Thoracic aorta (tissue), 2 donors: ENCODE data around the gene KSR1. TPM values are rescaled to one million over a fixed set of nuclear protein-coding genes. Genes with fewer than 3 reads are reported as not detected.

Experiments used
- ATAC-seq: fragments of 150-250 bp; one replicate; pipeline ENCODE4 v1.8.0; 2017; ENCODE audit warnings: low read depth; ENCODE audit not compliant: insufficient number of reproducible peaks, low FRiP score
- DNase-seq: peaks from one replicate; pipeline ENCODE4 v3.0.0-alpha.2; 2020; ENCODE audit warnings: low spot score
- H3K27ac ChIP-seq, 2 donors: fragments of 200-600 bp; sonication (generic); 1 replicate in 1 of 2; 2 replicates in 1 of 2; pipeline ENCODE4 v1.5.1; 2016; ENCODE audit warnings: mild to moderate bottlenecking in 2 of 2, moderate library complexity in 2 of 2
- H3K27me3 ChIP-seq: fragments of 200-600 bp; sonication (generic); replicated peaks from 2 replicates; pipeline ENCODE4 v1.6.0; 2016; ENCODE audit warnings: mild to moderate bottlenecking; ENCODE audit not compliant: insufficient read depth
- H3K36me3 ChIP-seq: fragments of 200-600 bp; sonication (generic); one replicate; pipeline ENCODE4 v1.5.1; 2016
- H3K4me1 ChIP-seq, 2 donors: fragments of 200-600 bp; sonication (generic); 1 replicate in 1 of 2; 2 replicates in 1 of 2; pipeline versions ENCODE4 v1.5.1 to v1.6.0; 2016; ENCODE audit warnings: low read depth in 2 of 2, mild to moderate bottlenecking in 1 of 2; ENCODE audit not compliant: control insufficient read depth in 1 of 2
- H3K4me3 ChIP-seq: fragments of 200-600 bp; sonication (generic); 2 replicates; pipeline ENCODE4 v1.5.1; 2016; ENCODE audit warnings: mild to moderate bottlenecking
- H3K9me3 ChIP-seq: fragments of 200-600 bp; sonication (generic); 2 replicates; pipeline ENCODE4 v1.5.1; 2016
- total RNA-seq, 2 donors: library from RNA; depleted of rRNA; stranded (reverse); fragments of >200 nt; gene quantifications; one replicate each; pipeline versions ENCODE4 v1.1.0 to v1.2.3, GENCODE V29; 2016
- TF ChIP-seq, protein P1 (sequence below): fragments of 200-600 bp; sonication (generic); IDR thresholded peaks from one replicate; pipeline ENCODE4 v1.5.1; 2019; ENCODE audit warnings: antibody characterized with exemption

The KSR1 gene
- total RNA-seq, 2 donors from 2014 or later = 17.6 to 46.0 TPM

- Histone ChIP-seq H3K36me3 (no peaks in the 10 kb centered on the region), H3K4me1 (peaks cover 0 to 8% of the 10 kb centered on the region in 2 donors), H3K4me3 (no peak overlapping the region), H3K9me3 (no peaks in the 10 kb centered on the region), H3K27me3 (no peaks in the 10 kb centered on the region), H3K27ac (no peak overlapping the region)
- TF ChIP-seq, protein P1, sequence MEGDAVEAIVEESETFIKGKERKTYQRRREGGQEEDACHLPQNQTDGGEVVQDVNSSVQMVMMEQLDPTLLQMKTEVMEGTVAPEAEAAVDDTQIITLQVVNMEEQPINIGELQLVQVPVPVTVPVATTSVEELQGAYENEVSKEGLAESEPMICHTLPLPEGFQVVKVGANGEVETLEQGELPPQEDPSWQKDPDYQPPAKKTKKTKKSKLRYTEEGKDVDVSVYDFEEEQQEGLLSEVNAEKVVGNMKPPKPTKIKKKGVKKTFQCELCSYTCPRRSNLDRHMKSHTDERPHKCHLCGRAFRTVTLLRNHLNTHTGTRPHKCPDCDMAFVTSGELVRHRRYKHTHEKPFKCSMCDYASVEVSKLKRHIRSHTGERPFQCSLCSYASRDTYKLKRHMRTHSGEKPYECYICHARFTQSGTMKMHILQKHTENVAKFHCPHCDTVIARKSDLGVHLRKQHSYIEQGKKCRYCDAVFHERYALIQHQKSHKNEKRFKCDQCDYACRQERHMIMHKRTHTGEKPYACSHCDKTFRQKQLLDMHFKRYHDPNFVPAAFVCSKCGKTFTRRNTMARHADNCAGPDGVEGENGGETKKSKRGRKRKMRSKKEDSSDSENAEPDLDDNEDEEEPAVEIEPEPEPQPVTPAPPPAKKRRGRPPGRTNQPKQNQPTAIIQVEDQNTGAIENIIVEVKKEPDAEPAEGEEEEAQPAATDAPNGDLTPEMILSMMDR = no peak
- no peak for DNase-seq
- no peak for ATAC-seq
Measured at GRCh38 chr17:27572665-27573064, 116.4 kb downstream of the KSR1 start.

DNA sequence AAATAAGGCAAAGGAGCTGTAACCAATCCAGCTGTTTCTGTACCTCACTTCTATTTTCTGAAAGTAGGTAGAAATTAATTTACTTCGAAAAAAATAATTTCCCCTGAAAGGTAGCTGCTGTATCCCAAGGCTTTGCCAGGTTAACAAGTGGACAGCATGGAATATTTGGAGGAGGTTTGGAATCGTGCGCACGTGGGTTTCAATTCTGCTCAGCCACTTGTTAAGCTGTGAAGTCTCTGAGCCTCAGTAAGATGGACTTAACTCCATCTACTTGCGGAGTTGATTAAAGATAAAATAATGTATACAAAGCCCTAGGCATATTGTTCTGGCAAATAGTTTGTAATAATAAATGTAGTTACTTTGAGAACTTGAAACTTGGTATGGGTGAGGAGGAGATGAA is 117.3 kb downstream of the KSR1 start:
- Histone ChIP-seq H3K9me3 (no peaks in the 10 kb centered on the region), H3K4me3 (no peak overlapping the region), H3K4me1 (peaks cover 0 to 17% of the 10 kb centered on the region in 2 donors), H3K36me3 (no peaks in the 10 kb centered on the region), H3K27ac (no peak overlapping the region), H3K27me3 (no peaks in the 10 kb centered on the region)
- ATAC-seq = no peak
- TF ChIP-seq, protein P1 = no peak
- DNase-seq = no peak

DNA sequence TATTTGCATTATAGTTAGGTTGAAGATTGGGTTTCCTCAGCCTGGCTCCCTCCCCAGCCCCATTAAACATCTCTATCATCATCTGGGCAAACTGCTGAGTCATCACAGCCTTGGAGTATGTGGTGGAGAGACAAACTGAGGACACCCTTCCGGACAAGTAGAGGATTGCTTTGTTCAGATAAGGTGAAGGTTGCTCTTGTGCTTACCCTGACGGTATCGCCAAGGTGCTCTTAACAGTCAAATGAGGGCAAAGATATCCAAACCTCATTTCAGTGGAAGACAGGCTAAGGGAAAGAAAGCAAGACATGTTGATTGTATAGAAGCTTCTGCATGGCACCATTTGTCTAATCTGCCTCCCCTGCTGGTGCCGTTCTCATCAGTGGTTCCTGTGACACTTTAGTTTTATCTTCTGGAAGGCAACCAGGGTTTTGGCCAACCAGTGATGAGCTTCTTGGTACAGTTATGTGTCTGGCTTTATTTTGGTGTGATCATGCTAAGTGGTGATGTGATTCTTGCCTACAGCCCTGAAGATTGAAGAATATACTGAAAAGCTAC is 117.8 kb downstream of the KSR1 start:
- H3K4me1 ChIP-seq = peaks cover 0 to 21% of the 10 kb centered on the region in 2 donors
- H3K27ac ChIP-seq = no peak overlapping the region
- H3K9me3 ChIP-seq = no peaks in the 10 kb centered on the region
- no peaks in the 10 kb centered on the region for H3K27me3 ChIP-seq
- no peak overlapping the region for H3K4me3 ChIP-seq
- ATAC-seq (no peak), DNase-seq (no peak)
- TF ChIP-seq, protein P1 = no peak
- H3K36me3 ChIP-seq = no peaks in the 10 kb centered on the region

DNA sequence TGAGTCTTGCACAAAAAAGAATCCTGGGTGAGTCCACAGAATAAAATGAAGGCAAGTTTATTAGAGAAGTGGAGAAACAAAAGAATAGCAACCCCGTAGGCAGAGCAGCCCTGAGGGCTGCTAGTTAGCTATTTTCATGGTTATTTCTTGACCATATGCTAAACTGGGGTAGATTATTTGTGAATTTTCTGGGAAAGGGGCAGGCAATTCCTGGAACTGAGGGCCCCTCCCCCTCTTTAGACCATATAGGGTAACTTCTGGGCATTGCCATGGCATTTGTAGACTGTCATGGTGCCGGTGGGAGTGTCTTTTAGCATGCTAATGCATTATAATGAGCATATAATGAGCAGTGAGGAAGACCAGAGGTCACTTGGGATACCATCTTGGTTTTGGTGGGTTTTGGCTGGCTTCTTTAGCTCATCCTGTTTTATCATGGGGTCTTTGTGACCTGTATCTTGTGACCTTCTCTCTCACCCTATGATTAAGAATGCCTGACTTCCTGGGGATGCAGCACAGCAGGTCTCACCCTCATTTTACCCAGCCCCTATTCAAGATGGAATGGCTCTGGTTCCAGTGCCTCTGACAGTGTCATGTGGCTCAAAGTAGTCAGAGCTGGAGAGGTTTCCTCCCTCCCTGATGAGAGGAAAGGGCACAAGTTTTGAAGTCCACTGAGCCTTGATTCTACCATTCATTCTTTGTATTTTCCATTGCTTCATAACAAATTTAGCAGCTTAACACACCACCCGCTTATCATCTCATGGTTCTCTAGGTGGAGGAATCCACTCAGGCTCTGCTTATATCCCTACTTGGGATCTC is 119.1 kb downstream of the KSR1 start:
- ATAC-seq (no peak), DNase-seq (no peak)
- no peak overlapping the region for H3K4me3 ChIP-seq
- H3K27me3 ChIP-seq = no peaks in the 10 kb centered on the region
- no peaks in the 10 kb centered on the region for H3K9me3 ChIP-seq
- no peaks in the 10 kb centered on the region for H3K36me3 ChIP-seq
- no peak overlapping the region for H3K27ac ChIP-seq
- H3K4me1 ChIP-seq = peaks cover 0 to 21% of the 10 kb centered on the region in 2 donors
- TF ChIP-seq, protein P1 = no peak

GRCh38 chr17:27575912-27576252 is 119.6 kb downstream of the KSR1 start:
- H3K4me3 ChIP-seq = no peak overlapping the region
- no peak for ATAC-seq
- H3K36me3 ChIP-seq = no peaks in the 10 kb centered on the region
- no peak overlapping the region for H3K27ac ChIP-seq
- no peaks in the 10 kb centered on the region for H3K9me3 ChIP-seq
- TF ChIP-seq, protein P1 = no peak
- DNase-seq = no peak
- peaks cover 0 to 21% of the 10 kb centered on the region in 2 donors for H3K4me1 ChIP-seq
- no peaks in the 10 kb centered on the region for H3K27me3 ChIP-seq
